ENCODE measurements around the gene ANO4. TPM values are rescaled to one million over a fixed set of nuclear protein-coding genes. Genes with fewer than 3 reads are reported as not detected.

The ANO4 gene
- total RNA-seq, 1 donor from 2014 or later = 0.13 TPM

- TF ChIP-seq CTCF (IDR thresholded peaks at IDR 0.05; ENCODE audit: insufficient read depth, low read length, poor library complexity, severe bottlenecking) = no peak
- no peaks in the 10 kb centered on the region for H3K36me3 ChIP-seq (ENCODE audit: control insufficient read depth, insufficient read depth, low read length)
- no peaks in the 10 kb centered on the region for H3K27me3 ChIP-seq (ENCODE audit: control insufficient read depth, insufficient read depth, low read length)
- DNase-seq (ENCODE audit: low read depth) = no peak
- H3K4me3 ChIP-seq (ENCODE audit: low read depth, low read length) = no peak overlapping the region
Observed at GRCh38 chr12:101039848-101040531, 245.4 kb downstream of the ANO4 start.

DNA sequence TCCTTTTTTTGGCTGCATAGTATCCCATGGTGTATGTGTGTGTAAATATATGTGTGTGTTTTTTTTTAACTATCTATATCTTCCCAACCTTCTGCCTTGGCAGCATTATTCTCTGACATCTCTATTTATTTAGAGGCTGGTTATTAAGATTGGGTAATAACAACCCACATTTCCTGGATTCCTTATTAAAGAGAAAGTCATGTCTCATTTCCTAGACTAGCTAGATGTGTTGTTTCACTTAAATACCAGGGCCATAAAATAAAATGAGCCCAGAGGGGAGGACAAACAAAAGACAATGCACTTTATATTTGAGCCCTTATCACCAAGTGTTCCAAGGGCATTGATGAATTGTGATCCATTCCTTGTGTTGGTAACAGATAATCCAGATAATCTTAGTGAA, 246.4 kb downstream of the ANO4 start:
- Histone ChIP-seq H3K36me3 (ENCODE audit: control insufficient read depth, insufficient read depth, low read length) (no peaks in the 10 kb centered on the region), H3K27me3 (ENCODE audit: control insufficient read depth, insufficient read depth, low read length) (no peaks in the 10 kb centered on the region), H3K4me3 (ENCODE audit: low read depth, low read length) (no peak overlapping the region)
- no peak for TF ChIP-seq CTCF (IDR thresholded peaks at IDR 0.05; ENCODE audit: insufficient read depth, low read length, poor library complexity, severe bottlenecking)
- no peak for DNase-seq (ENCODE audit: low read depth)

DNA sequence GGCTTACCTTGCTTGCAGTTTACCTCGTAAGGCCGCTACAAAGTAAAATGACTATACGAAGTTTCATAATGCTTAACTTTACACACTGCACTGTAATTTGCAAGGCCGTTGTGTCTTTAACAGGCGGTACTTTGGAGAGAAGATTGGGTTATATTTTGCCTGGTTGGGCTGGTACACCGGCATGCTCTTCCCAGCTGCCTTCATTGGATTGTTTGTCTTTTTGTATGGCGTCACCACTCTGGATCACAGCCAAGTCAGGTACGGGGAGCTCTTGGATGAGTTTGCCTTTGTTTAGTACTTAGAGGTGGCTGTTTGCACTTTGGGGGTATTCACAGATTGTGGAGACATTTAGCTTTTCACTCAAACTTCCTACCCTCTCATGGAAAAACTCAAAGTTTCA, 247.6 kb downstream of the ANO4 start:
- Histone ChIP-seq H3K36me3 (ENCODE audit: control insufficient read depth, insufficient read depth, low read length) (no peaks in the 10 kb centered on the region), H3K27me3 (ENCODE audit: control insufficient read depth, insufficient read depth, low read length) (no peaks in the 10 kb centered on the region), H3K4me3 (ENCODE audit: low read depth, low read length) (no peak overlapping the region)
- no peak for TF ChIP-seq CTCF (IDR thresholded peaks at IDR 0.05; ENCODE audit: insufficient read depth, low read length, poor library complexity, severe bottlenecking)
- DNase-seq (ENCODE audit: low read depth) = no peak

GRCh38 chr12:101044512-101045059, 250.0 kb downstream of the ANO4 start:
- no peaks in the 10 kb centered on the region for H3K36me3 ChIP-seq (ENCODE audit: control insufficient read depth, insufficient read depth, low read length)
- no peaks in the 10 kb centered on the region for H3K27me3 ChIP-seq (ENCODE audit: control insufficient read depth, insufficient read depth, low read length)
- TF ChIP-seq CTCF (IDR thresholded peaks at IDR 0.05; ENCODE audit: insufficient read depth, low read length, poor library complexity, severe bottlenecking) = no peak
- H3K4me3 ChIP-seq (ENCODE audit: low read depth, low read length) = no peak overlapping the region
- DNase-seq (ENCODE audit: low read depth) = no peak

- H3K27me3 ChIP-seq (ENCODE audit: control insufficient read depth, insufficient read depth, low read length) = no peaks in the 10 kb centered on the region
- no peaks in the 10 kb centered on the region for H3K36me3 ChIP-seq (ENCODE audit: control insufficient read depth, insufficient read depth, low read length)
- H3K4me3 ChIP-seq (ENCODE audit: low read depth, low read length) = no peak overlapping the region
- DNase-seq (ENCODE audit: low read depth) = no peak
- no peak for TF ChIP-seq CTCF (IDR thresholded peaks at IDR 0.05; ENCODE audit: insufficient read depth, low read length, poor library complexity, severe bottlenecking)
Observed at GRCh38 chr12:101045486-101046464, 251.2 kb downstream of the ANO4 start.
